Uterus (tissue), 4 donors: ENCODE results near the gene EIPR1. TPM values are rescaled to one million over a fixed set of nuclear protein-coding genes. Genes with fewer than 3 reads are reported as not detected.

Experiments used
- DNase-seq, 2 donors: peaks; one replicate each; pipeline ENCODE4 v3.0.0-alpha.2; 2019 to 2020
- H3K27ac ChIP-seq, 2 donors: fragments of 200-600 bp; sonication (generic); 1 replicate in 1 of 2; 2 replicates in 1 of 2; pipeline ENCODE4 v1.5.1; 2016 to 2018
- H3K27me3 ChIP-seq, 2 donors: fragments of 200-600 bp; sonication (generic); one replicate each; pipeline ENCODE4 v1.5.1; 2018 to 2019; ENCODE audit warnings: control low read depth in 1 of 2
- H3K36me3 ChIP-seq, 2 donors: fragments of 200-600 bp; sonication (generic); one replicate each; pipeline ENCODE4 v1.5.1; 2019; ENCODE audit warnings: control low read depth in 1 of 2
- H3K4me1 ChIP-seq, 2 donors: fragments of 200-600 bp; sonication (generic); one replicate each; pipeline ENCODE4 v1.5.1; 2018 to 2019; ENCODE audit warnings: control low read depth in 1 of 2
- H3K4me3 ChIP-seq, 2 donors: fragments of 200-600 bp; sonication (generic); 1 replicate in 1 of 2; 2 replicates in 1 of 2; pipeline ENCODE4 v1.5.1; 2018 to 2019; ENCODE audit warnings: mild to moderate bottlenecking in 1 of 2
- H3K9me3 ChIP-seq, 2 donors: fragments of 200-600 bp; sonication (generic); one replicate each; pipeline ENCODE4 v1.5.1; 2019; ENCODE audit warnings: control low read depth in 1 of 2
- CTCF ChIP-seq, 4 experiments: fragments of 200-600 bp in 2 of 4; fragments of 450-650 bp in 2 of 4; sonication (generic) in 2 of 4; IDR thresholded peaks; one replicate each; pipeline ENCODE4 v1.5.1; 2016 to 2019; ENCODE audit warnings: antibody characterized with exemption in 4 of 4, mild to moderate bottlenecking in 2 of 4, moderate library complexity in 1 of 4
- POLR2A ChIP-seq, 2 donors: fragments of 450-650 bp; IDR thresholded peaks; one replicate each; pipeline ENCODE4 v1.6.1; 2016; ENCODE audit warnings: antibody characterized with exemption in 2 of 2, mild to moderate bottlenecking in 1 of 2, moderate library complexity in 1 of 2
- intact Hi-C: fragments of 100-400 bp; cut with DNase I; formaldehyde crosslinking; loops from one replicate; pipeline ENCODE4 v1.15.1; 2023; ENCODE audit warnings: low total_unique reads
- total RNA-seq, 4 donors: library from RNA; depleted of rRNA in 3 of 4; stranded (reverse); fragments of >200 nt in 3 of 4; gene quantifications; one replicate each; pipeline versions ENCODE4 v1.1.0 to v1.2.4, GENCODE V29; 2014 to 2023
- donor health status: DM: yes; HTN: yes; CAD: no.

The EIPR1 gene
- total RNA-seq, 4 donors from 2014 or later: 0.59 to 28.9 (median 20.4) TPM

GRCh38 chr2:3185910-3186309, 191.7 kb downstream of the EIPR1 start:
- TF ChIP-seq CTCF (IDR thresholded peaks at IDR 0.05): no peak
- TF ChIP-seq POLR2A (IDR thresholded peaks at IDR 0.05): no peak
- Histone ChIP-seq H3K27ac (no peak overlapping the region), H3K4me1 (no peaks in the 10 kb centered on the region), H3K27me3 (no peaks in the 10 kb centered on the region), H3K9me3 (no peaks in the 10 kb centered on the region), H3K36me3 (no peaks in the 10 kb centered on the region), H3K4me3 (no peak overlapping the region)
- no peak for DNase-seq
- intact Hi-C loops: loop anchor here (2.0 kb wide), 1 partner anchor 23 kb away; no protein-coding TSS in a partner anchor

- no peak for TF ChIP-seq POLR2A (IDR thresholded peaks at IDR 0.05)
- no peak for TF ChIP-seq CTCF (IDR thresholded peaks at IDR 0.05)
- Histone ChIP-seq H3K4me3 (no peak overlapping the region), H3K27ac (no peak overlapping the region), H3K9me3 (no peaks in the 10 kb centered on the region), H3K27me3 (no peaks in the 10 kb centered on the region), H3K36me3 (no peaks in the 10 kb centered on the region), H3K4me1 (no peaks in the 10 kb centered on the region)
- no peak for DNase-seq
- intact Hi-C loops: no loop called here
Measured at GRCh38 chr2:3185256-3185655, 192.4 kb downstream of the EIPR1 start.

- H3K4me3 ChIP-seq: no peak overlapping the region
- no peaks in the 10 kb centered on the region for H3K27me3 ChIP-seq
- intact Hi-C loops: no loop called here
- no peak for DNase-seq
- TF ChIP-seq CTCF (IDR thresholded peaks at IDR 0.05) (no peak), POLR2A (IDR thresholded peaks at IDR 0.05) (no peak)
- H3K36me3 ChIP-seq: no peaks in the 10 kb centered on the region
- H3K9me3 ChIP-seq: no peaks in the 10 kb centered on the region
- H3K27ac ChIP-seq: no peak overlapping the region
- no peaks in the 10 kb centered on the region for H3K4me1 ChIP-seq
Measured at GRCh38 chr2:3184167-3184566, 193.5 kb downstream of the EIPR1 start.

GRCh38 chr2:3183766-3184165, 193.9 kb downstream of the EIPR1 start:
- no peak overlapping the region for H3K27ac ChIP-seq
- no peak overlapping the region for H3K4me3 ChIP-seq
- no peaks in the 10 kb centered on the region for H3K4me1 ChIP-seq
- no peaks in the 10 kb centered on the region for H3K36me3 ChIP-seq
- intact Hi-C loops: no loop called here
- no peaks in the 10 kb centered on the region for H3K9me3 ChIP-seq
- H3K27me3 ChIP-seq: no peaks in the 10 kb centered on the region
- TF ChIP-seq CTCF (IDR thresholded peaks at IDR 0.05) (no peak), POLR2A (IDR thresholded peaks at IDR 0.05) (no peak)
- no peak for DNase-seq

GRCh38 chr2:3182848-3183247, 194.8 kb downstream of the EIPR1 start:
- intact Hi-C loops: no loop called here
- H3K27ac ChIP-seq: no peak overlapping the region
- H3K9me3 ChIP-seq: no peaks in the 10 kb centered on the region
- no peaks in the 10 kb centered on the region for H3K36me3 ChIP-seq
- TF ChIP-seq POLR2A (IDR thresholded peaks at IDR 0.05) (no peak), CTCF (IDR thresholded peaks at IDR 0.05) (no peak)
- no peaks in the 10 kb centered on the region for H3K4me1 ChIP-seq
- H3K4me3 ChIP-seq: no peak overlapping the region
- H3K27me3 ChIP-seq: no peaks in the 10 kb centered on the region
- no peak for DNase-seq
